ENCODE results near the gene C10orf71.

- TF ChIP-seq CTCF (IDR thresholded peaks at IDR 0.05; ENCODE audit: poor library complexity, severe bottlenecking) (no peak), SMC3 (conservative IDR thresholded peaks at IDR 0.05; ENCODE audit: poor library complexity) (no peak), POLR2AphosphoS5 (IDR thresholded peaks at IDR 0.05) (no peak), RAD21 (conservative IDR thresholded peaks at IDR 0.05) (no peak), REST (IDR thresholded peaks at IDR 0.05; ENCODE audit: borderline replicate concordance) (no peak), EP300 (conservative IDR thresholded peaks at IDR 0.05; ENCODE audit: poor library complexity, severe bottlenecking) (no peak), EZH2 (IDR thresholded peaks at IDR 0.05; ENCODE audit: borderline replicate concordance, insufficient read depth, low read length, poor library complexity, severe bottlenecking) (no peak), MXI1 (conservative IDR thresholded peaks at IDR 0.05; ENCODE audit: poor library complexity, severe bottlenecking) (no peak), TAF1 (IDR thresholded peaks at IDR 0.05; ENCODE audit: low read depth) (no peak)
Measured at GRCh38 chr10:49301302-49301701, 2.3 kb downstream of the C10orf71 start.

All from neural cell (in vitro differentiated cells).